ENCODE data around the gene SND1.

The SND1 gene

GRCh38 chr7:127677433-127678230 is 25.6 kb downstream of the SND1 start:
- peaks cover 82% of the 10 kb centered on the region for H3K79me2 ChIP-seq (ENCODE audit: insufficient read depth, low read length)
- H3K9ac ChIP-seq (ENCODE audit: low read length): no peak overlapping the region
- peaks cover 2% of the 10 kb centered on the region; the same call in 1 of the 2 replicates for H3K9me3 ChIP-seq (ENCODE audit: low read length)
- H3F3A ChIP-seq (ENCODE audit: insufficient read depth, low read length): no peaks in the 10 kb centered on the region
- TF ChIP-seq CTCF (IDR thresholded peaks at IDR 0.05; ENCODE audit: low read length): no peak
- no peak for TF ChIP-seq EZH2 (IDR thresholded peaks at IDR 0.05; ENCODE audit: borderline replicate concordance, low read length)
- H3K27ac ChIP-seq (ENCODE audit: low read depth, low read length, poor library complexity, severe bottlenecking): no peak overlapping the region
- H4K20me1 ChIP-seq (ENCODE audit: insufficient read depth, low read length): no peaks in the 10 kb centered on the region
- H3K4me3 ChIP-seq (ENCODE audit: low read depth, low read length, poor library complexity, severe bottlenecking): no peak overlapping the region
- no peak overlapping the region for H2AFZ ChIP-seq (ENCODE audit: low read length)
- H3K4me1 ChIP-seq (ENCODE audit: insufficient read depth, low read length, severe bottlenecking): peaks cover 5% of the 10 kb centered on the region
- H3K36me3 ChIP-seq (ENCODE audit: insufficient read depth, low read length): peaks cover 58% of the 10 kb centered on the region
- no peak overlapping the region for H3K4me2 ChIP-seq (ENCODE audit: low read length)
- no peaks in the 10 kb centered on the region for H3K9me2 ChIP-seq (ENCODE audit: low read depth, low read length)
- H3K27me3 ChIP-seq (ENCODE audit: insufficient read depth, low read length): no peaks in the 10 kb centered on the region

GRCh38 chr7:127678337-127678736 is 26.3 kb downstream of the SND1 start:
- no peaks in the 10 kb centered on the region for H3K27me3 ChIP-seq (ENCODE audit: insufficient read depth, low read length)
- peaks cover 87% of the 10 kb centered on the region for H3K79me2 ChIP-seq (ENCODE audit: insufficient read depth, low read length)
- no peaks in the 10 kb centered on the region for H4K20me1 ChIP-seq (ENCODE audit: insufficient read depth, low read length)
- no peaks in the 10 kb centered on the region for H3K9me2 ChIP-seq (ENCODE audit: low read depth, low read length)
- H3K9ac ChIP-seq (ENCODE audit: low read length): no peak overlapping the region
- H3K4me2 ChIP-seq (ENCODE audit: low read length): no peak overlapping the region
- TF ChIP-seq EZH2 (IDR thresholded peaks at IDR 0.05; ENCODE audit: borderline replicate concordance, low read length) (no peak), CTCF (IDR thresholded peaks at IDR 0.05; ENCODE audit: low read length) (no peak)
- H3K4me3 ChIP-seq (ENCODE audit: low read depth, low read length, poor library complexity, severe bottlenecking): no peak overlapping the region
- no peaks in the 10 kb centered on the region for H3F3A ChIP-seq (ENCODE audit: insufficient read depth, low read length)
- peaks cover 56% of the 10 kb centered on the region for H3K36me3 ChIP-seq (ENCODE audit: insufficient read depth, low read length)
- no peak overlapping the region for H3K27ac ChIP-seq (ENCODE audit: low read depth, low read length, poor library complexity, severe bottlenecking)
- no peaks in the 10 kb centered on the region for H3K9me3 ChIP-seq (ENCODE audit: low read length)
- H3K4me1 ChIP-seq (ENCODE audit: insufficient read depth, low read length, severe bottlenecking): peaks cover 10% of the 10 kb centered on the region
- H2AFZ ChIP-seq (ENCODE audit: low read length): no peak overlapping the region

GRCh38 chr7:127678947-127679346 is 27.0 kb downstream of the SND1 start:
- Histone ChIP-seq H3K4me3 (ENCODE audit: low read depth, low read length, poor library complexity, severe bottlenecking) (no peak overlapping the region), H3K4me1 (ENCODE audit: insufficient read depth, low read length, severe bottlenecking) (peaks cover 16% of the 10 kb centered on the region), H4K20me1 (ENCODE audit: insufficient read depth, low read length) (no peaks in the 10 kb centered on the region), H3K79me2 (ENCODE audit: insufficient read depth, low read length) (peaks cover 87% of the 10 kb centered on the region), H3K27me3 (ENCODE audit: insufficient read depth, low read length) (no peaks in the 10 kb centered on the region), H3K4me2 (ENCODE audit: low read length) (no peak overlapping the region), H2AFZ (ENCODE audit: low read length) (no peak overlapping the region), H3K9me2 (ENCODE audit: low read depth, low read length) (no peaks in the 10 kb centered on the region), H3F3A (ENCODE audit: insufficient read depth, low read length) (no peaks in the 10 kb centered on the region), H3K27ac (ENCODE audit: low read depth, low read length, poor library complexity, severe bottlenecking) (no peak overlapping the region), H3K9me3 (ENCODE audit: low read length) (no peaks in the 10 kb centered on the region), H3K9ac (ENCODE audit: low read length) (no peak overlapping the region), H3K36me3 (ENCODE audit: insufficient read depth, low read length) (peaks cover 56% of the 10 kb centered on the region)
- TF ChIP-seq EZH2 (IDR thresholded peaks at IDR 0.05; ENCODE audit: borderline replicate concordance, low read length) (no peak), CTCF (IDR thresholded peaks at IDR 0.05; ENCODE audit: low read length) (no peak)

All from OCI-LY1 (cell line).